ENCODE data around the gene ZDHHC7. TPM values are rescaled to one million over a fixed set of nuclear protein-coding genes. Genes with fewer than 3 reads are reported as not detected.

The ZDHHC7 gene
- polyA plus RNA-seq, 2 of the 4 experiments (the other 2 are of a cell fraction) = 42.3 to 58.0 TPM

- Histone ChIP-seq H3K9me3 (no peaks in the 10 kb centered on the region), H3K4me2 (no peak overlapping the region), H3K4me1 (peaks cover 5% of the 10 kb centered on the region; the same call in 1 of the 3 replicates), H3K4me3 (no peak overlapping the region), H3K27ac (no peak overlapping the region)
- TF ChIP-seq ZC3H11A (IDR thresholded peaks at IDR 0.05) = no peak
- no peak for TF ChIP-seq CBX8 (IDR thresholded peaks at IDR 0.05)
- TF ChIP-seq RFX5 (IDR thresholded peaks at IDR 0.05) = no peak
- no peak for TF ChIP-seq NFE2L2 (conservative IDR thresholded peaks at IDR 0.05; ENCODE audit: low read length)
- no peak for TF ChIP-seq BCL3 (IDR thresholded peaks at IDR 0.05)
- no peak for TF ChIP-seq BHLHE40 (IDR thresholded peaks at IDR 0.05; ENCODE audit: low read depth, low read length)
- TF ChIP-seq CEBPB (IDR thresholded peaks at IDR 0.05) = no peak
- TF ChIP-seq CBX2 (IDR thresholded peaks at IDR 0.05; ENCODE audit: borderline replicate concordance, low read depth) = no peak
- no peak for TF ChIP-seq CHD2 (IDR thresholded peaks at IDR 0.05; ENCODE audit: low read length, partially characterized antibody)
- TF ChIP-seq RAD21 (conservative IDR thresholded peaks at IDR 0.05 in 1 of 2, IDR thresholded peaks at IDR 0.05 in 1 of 2) = no peak
- TF ChIP-seq FOSB (CRISPR knock-in tag; IDR thresholded peaks at IDR 0.05) = no peak
- TF ChIP-seq RNF2 (IDR thresholded peaks at IDR 0.05; ENCODE audit: borderline replicate concordance, low read depth) = no peak
- TF ChIP-seq HES2 (IDR thresholded peaks at IDR 0.05) = no peak
- TF ChIP-seq MYC (IDR thresholded peaks at IDR 0.05; ENCODE audit: borderline replicate concordance, low read length) = no peak
- no peak for TF ChIP-seq ZNF302 (CRISPR knock-in tag; IDR thresholded peaks at IDR 0.05)
- no peak for TF ChIP-seq PBX3 (IDR thresholded peaks at IDR 0.05)
- FAIRE-seq (no peak), DNase-seq (ENCODE audit: low read depth in 1 of 2, low spot score in 1 of 2) (no peak), ATAC-seq (no peak)
- POLR2A ChIA-PET = no interaction called here
- 71% methylated on average over 4 of the region's 4 CpGs for WGBS (ENCODE audit: missing lambda C conversion rate)
- CTCF ChIA-PET = interaction anchor here (0.9 to 4.2 kb wide), 4 partner anchors 17 to 177 kb away, joined by 3 to 34 read pairs (median 12); no protein-coding TSS in a partner anchor
These were observed 80.2 kb downstream of the ZDHHC7 start for GRCh38 chr16:84931107-84931494.

- no peak for ATAC-seq
- peaks cover 5% of the 10 kb centered on the region; the same call in 1 of the 3 replicates for H3K4me1 ChIP-seq
- ChIA-PET POLR2A (no interaction called here), CTCF (interaction anchor here (0.9 to 3.5 kb wide), 3 partner anchors 11 to 40 kb away, joined by 3 to 17 read pairs (median 8); no protein-coding TSS in a partner anchor)
- WGBS (ENCODE audit: missing lambda C conversion rate) = 66% methylated on average over 8 of the region's 8 CpGs
- H3K9me3 ChIP-seq = no peaks in the 10 kb centered on the region
- no peak for DNase-seq (ENCODE audit: low read depth in 1 of 2, low spot score in 1 of 2)
- no peak overlapping the region for H3K4me3 ChIP-seq
- no peak overlapping the region for H3K27ac ChIP-seq
- no peak overlapping the region for H3K4me2 ChIP-seq
- no peak for FAIRE-seq
- TF ChIP-seq POLR2A (IDR thresholded peaks at IDR 0.05; ENCODE audit: low read length) (no peak), NFE2L2 (conservative IDR thresholded peaks at IDR 0.05; ENCODE audit: low read length) (no peak), CBX2 (IDR thresholded peaks at IDR 0.05; ENCODE audit: borderline replicate concordance, low read depth) (no peak), RCOR1 (IDR thresholded peaks at IDR 0.05; ENCODE audit: low read depth, low read length) (no peak), CTCF (IDR thresholded peaks at IDR 0.05) (no peak), POLR2AphosphoS2 (conservative IDR thresholded peaks at IDR 0.05; ENCODE audit: low read length) (no peak), JUNB (IDR thresholded peaks at IDR 0.05) (no peak), MAZ (IDR thresholded peaks at IDR 0.05; ENCODE audit: borderline replicate concordance, low read depth, low read length) (no peak), PHF8 (IDR thresholded peaks at IDR 0.05; ENCODE audit: borderline replicate concordance, low read depth) (no peak), RARB (CRISPR knock-in tag; IDR thresholded peaks at IDR 0.05) (no peak), CBX8 (IDR thresholded peaks at IDR 0.05) (no peak), HMGXB4 (CRISPR knock-in tag; IDR thresholded peaks at IDR 0.05; ENCODE audit: borderline replicate concordance) (no peak), SMC3 (IDR thresholded peaks at IDR 0.05) (no peak), ZFP36 (IDR thresholded peaks at IDR 0.05; ENCODE audit: borderline replicate concordance, partially characterized antibody) (no peak), RAD21 (conservative IDR thresholded peaks at IDR 0.05 in 1 of 2, IDR thresholded peaks at IDR 0.05 in 1 of 2) (no peak), HES2 (IDR thresholded peaks at IDR 0.05) (no peak), NR3C1 (IDR thresholded peaks at IDR 0.05) (no peak), TFCP2L1 (CRISPR knock-in tag; IDR thresholded peaks at IDR 0.05) (no peak)
These were observed 80.8 kb downstream of the ZDHHC7 start for GRCh38 chr16:84930298-84931106.
